Hippocampal formation (tissue), 2 donors: ENCODE measurements around the gene SPC24.
"Not testable (repeated sequence)": the region's sequence is repeated elsewhere in the genome, so short reads cannot be mapped to it uniquely, and the experiment has no call there.

Experiments
- DNase-seq, 2 donors: peaks; one replicate each; lab custom pipeline; 2025; lab: John Stamatoyannopoulos, UW

SPC24 gene

GRCh38 chr19:11191934-11192333 is 36.4 kb upstream of the SPC24 start:
- no peak for DNase-seq

- no peak for DNase-seq
Measured at GRCh38 chr19:11191273-11191755, 35.7 kb upstream of the SPC24 start.

- no peak for DNase-seq
Measured at GRCh38 chr19:11190501-11190900, 34.9 kb upstream of the SPC24 start.

GRCh38 chr19:11187441-11187840 is 31.9 kb upstream of the SPC24 start:
- DNase-seq, result no peak

GRCh38 chr19:11182994-11183393 is 27.4 kb upstream of the SPC24 start:
- DNase-seq, result no peak

GRCh38 chr19:11181488-11181887 is 25.9 kb upstream of the SPC24 start:
- DNase-seq, result no peak

- not testable (repeated sequence) for DNase-seq
Measured at GRCh38 chr19:11180975-11181374, 25.4 kb upstream of the SPC24 start.

- no peak for DNase-seq
Measured at GRCh38 chr19:11180346-11180745, 24.8 kb upstream of the SPC24 start.

GRCh38 chr19:11179716-11180297 is 24.2 kb upstream of the SPC24 start:
- no peak for DNase-seq

GRCh38 chr19:11179145-11179465 is 23.5 kb upstream of the SPC24 start:
- not testable (repeated sequence) for DNase-seq

GRCh38 chr19:11177592-11177991 is 22.0 kb upstream of the SPC24 start:
- DNase-seq, result no peak

GRCh38 chr19:11176466-11177193 is 21.0 kb upstream of the SPC24 start:
- no peak for DNase-seq

GRCh38 chr19:11175920-11176319 is 20.3 kb upstream of the SPC24 start:
- no peak for DNase-seq

- no peak for DNase-seq
Measured at GRCh38 chr19:11174336-11174735, 18.8 kb upstream of the SPC24 start.

GRCh38 chr19:11173516-11174155 is 18.1 kb upstream of the SPC24 start:
- no peak for DNase-seq

- DNase-seq, result no peak
Measured at GRCh38 chr19:11172576-11172975, 17.0 kb upstream of the SPC24 start.

- DNase-seq, result no peak
Measured at GRCh38 chr19:11171144-11171543, 15.6 kb upstream of the SPC24 start.

GRCh38 chr19:11169896-11170678 is 14.5 kb upstream of the SPC24 start:
- DNase-seq, result no peak

GRCh38 chr19:11168568-11168967 is 13.0 kb upstream of the SPC24 start:
- no peak for DNase-seq

GRCh38 chr19:11166281-11167142 is 10.9 kb upstream of the SPC24 start:
- DNase-seq, result no peak

GRCh38 chr19:11165486-11166030 is 10.0 kb upstream of the SPC24 start:
- no peak for DNase-seq
